Measurements from ENCODE around the gene COMMD6.

COMMD6 gene

GRCh38 chr13:75558145-75558840 is 20.7 kb upstream of the COMMD6 start:
- H3K27ac ChIP-seq, result no peak overlapping the region
- TF ChIP-seq ZFX (IDR thresholded peaks at IDR 0.05), result no peak
- no peak for TF ChIP-seq CTCF (conservative IDR thresholded peaks at IDR 0.05)

GRCh38 chr13:75556961-75557360 is 19.3 kb upstream of the COMMD6 start:
- H3K27ac ChIP-seq, result no peak overlapping the region
- TF ChIP-seq CTCF (conservative IDR thresholded peaks at IDR 0.05) (no peak), ZFX (IDR thresholded peaks at IDR 0.05) (no peak)

- H3K27ac ChIP-seq, result no peak overlapping the region
- TF ChIP-seq CTCF (conservative IDR thresholded peaks at IDR 0.05) (no peak), ZFX (IDR thresholded peaks at IDR 0.05) (no peak)
These were observed 18.2 kb upstream of the COMMD6 start for GRCh38 chr13:75555836-75556235.

- H3K27ac ChIP-seq, result no peak overlapping the region
- no peak for TF ChIP-seq ZFX (IDR thresholded peaks at IDR 0.05)
- no peak for TF ChIP-seq CTCF (conservative IDR thresholded peaks at IDR 0.05)
These were observed 17.3 kb upstream of the COMMD6 start for GRCh38 chr13:75554981-75555380.

GRCh38 chr13:75554464-75554863 is 16.8 kb upstream of the COMMD6 start:
- no peak overlapping the region for H3K27ac ChIP-seq
- no peak for TF ChIP-seq ZFX (IDR thresholded peaks at IDR 0.05)
- TF ChIP-seq CTCF (conservative IDR thresholded peaks at IDR 0.05), result no peak

- H3K27ac ChIP-seq, result peak overlapping the region; percentile 79
- no peak for TF ChIP-seq ZFX (IDR thresholded peaks at IDR 0.05)
- no peak for TF ChIP-seq CTCF (conservative IDR thresholded peaks at IDR 0.05)
These were observed 12.5 kb upstream of the COMMD6 start for GRCh38 chr13:75550159-75550567.

- TF ChIP-seq CTCF (conservative IDR thresholded peaks at IDR 0.05) (peak; percentile 83), ZFX (IDR thresholded peaks at IDR 0.05) (no peak)
- H3K27ac ChIP-seq, result peak within 1 kb of the TSS; percentile 79
These were observed 11.9 kb upstream of the COMMD6 start, which contains the start of gene UCHL3 for GRCh38 chr13:75549262-75550158. TSS of gene UCHL3 (plus strand) at chr13:75549791. CDS start at chr13:75549821, 30 bp downstream.

Measured in C4-2B (cell line).